ENCODE measurements around the gene PNRC2.

PNRC2 gene

DNA sequence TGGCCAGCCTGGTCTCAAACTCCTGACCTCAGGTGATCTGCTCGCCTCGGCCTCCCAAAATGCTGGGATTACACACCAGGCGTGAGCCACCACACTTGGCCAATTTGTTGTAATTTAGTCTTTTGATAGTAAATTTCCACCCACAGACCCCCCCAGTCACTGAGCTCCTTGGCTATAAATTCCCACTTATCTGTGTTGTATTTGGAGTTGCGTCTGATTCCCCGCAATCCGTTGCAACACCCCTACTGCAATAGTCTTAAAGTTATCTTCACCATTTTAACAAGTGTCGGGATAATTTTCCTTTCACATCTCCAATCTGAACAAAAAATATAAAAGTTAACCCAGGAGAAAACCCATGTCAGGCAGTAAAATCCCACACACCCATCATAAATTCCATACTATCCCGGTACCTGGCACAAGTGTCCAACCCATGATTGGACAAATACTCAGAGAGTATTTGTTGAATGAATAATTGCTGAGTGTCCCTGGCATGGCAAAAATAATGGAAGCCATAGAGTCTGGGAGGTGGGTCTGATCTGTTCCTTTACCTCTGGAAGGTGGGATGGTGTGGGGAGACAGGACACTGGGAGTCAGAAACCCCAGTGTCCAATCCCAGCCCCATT, 37.2 kb upstream of the PNRC2 start:
- TF ChIP-seq POLR2AphosphoS5 (IDR thresholded peaks at IDR 0.05; ENCODE audit: low read depth, low read length) = no peak
- TF ChIP-seq TAF1 (IDR thresholded peaks at IDR 0.05; ENCODE audit: borderline replicate concordance, insufficient read depth, low read length) = no peak
- TF ChIP-seq SIN3A (IDR thresholded peaks at IDR 0.05; ENCODE audit: borderline replicate concordance, insufficient read depth, low read length) = no peak
- TF ChIP-seq FOXP2 (optimal IDR thresholded peaks at IDR 0.05; ENCODE audit: borderline replicate concordance, extremely low read depth, extremely low read length, insufficient read depth) = no peak
- TF ChIP-seq, protein P1, sequence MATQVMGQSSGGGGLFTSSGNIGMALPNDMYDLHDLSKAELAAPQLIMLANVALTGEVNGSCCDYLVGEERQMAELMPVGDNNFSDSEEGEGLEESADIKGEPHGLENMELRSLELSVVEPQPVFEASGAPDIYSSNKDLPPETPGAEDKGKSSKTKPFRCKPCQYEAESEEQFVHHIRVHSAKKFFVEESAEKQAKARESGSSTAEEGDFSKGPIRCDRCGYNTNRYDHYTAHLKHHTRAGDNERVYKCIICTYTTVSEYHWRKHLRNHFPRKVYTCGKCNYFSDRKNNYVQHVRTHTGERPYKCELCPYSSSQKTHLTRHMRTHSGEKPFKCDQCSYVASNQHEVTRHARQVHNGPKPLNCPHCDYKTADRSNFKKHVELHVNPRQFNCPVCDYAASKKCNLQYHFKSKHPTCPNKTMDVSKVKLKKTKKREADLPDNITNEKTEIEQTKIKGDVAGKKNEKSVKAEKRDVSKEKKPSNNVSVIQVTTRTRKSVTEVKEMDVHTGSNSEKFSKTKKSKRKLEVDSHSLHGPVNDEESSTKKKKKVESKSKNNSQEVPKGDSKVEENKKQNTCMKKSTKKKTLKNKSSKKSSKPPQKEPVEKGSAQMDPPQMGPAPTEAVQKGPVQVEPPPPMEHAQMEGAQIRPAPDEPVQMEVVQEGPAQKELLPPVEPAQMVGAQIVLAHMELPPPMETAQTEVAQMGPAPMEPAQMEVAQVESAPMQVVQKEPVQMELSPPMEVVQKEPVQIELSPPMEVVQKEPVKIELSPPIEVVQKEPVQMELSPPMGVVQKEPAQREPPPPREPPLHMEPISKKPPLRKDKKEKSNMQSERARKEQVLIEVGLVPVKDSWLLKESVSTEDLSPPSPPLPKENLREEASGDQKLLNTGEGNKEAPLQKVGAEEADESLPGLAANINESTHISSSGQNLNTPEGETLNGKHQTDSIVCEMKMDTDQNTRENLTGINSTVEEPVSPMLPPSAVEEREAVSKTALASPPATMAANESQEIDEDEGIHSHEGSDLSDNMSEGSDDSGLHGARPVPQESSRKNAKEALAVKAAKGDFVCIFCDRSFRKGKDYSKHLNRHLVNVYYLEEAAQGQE (IDR thresholded peaks at IDR 0.05; ENCODE audit: insufficient read depth in 1 of 2, low read depth in 2 of 2, low read length in 2 of 2) = no peak

DNA sequence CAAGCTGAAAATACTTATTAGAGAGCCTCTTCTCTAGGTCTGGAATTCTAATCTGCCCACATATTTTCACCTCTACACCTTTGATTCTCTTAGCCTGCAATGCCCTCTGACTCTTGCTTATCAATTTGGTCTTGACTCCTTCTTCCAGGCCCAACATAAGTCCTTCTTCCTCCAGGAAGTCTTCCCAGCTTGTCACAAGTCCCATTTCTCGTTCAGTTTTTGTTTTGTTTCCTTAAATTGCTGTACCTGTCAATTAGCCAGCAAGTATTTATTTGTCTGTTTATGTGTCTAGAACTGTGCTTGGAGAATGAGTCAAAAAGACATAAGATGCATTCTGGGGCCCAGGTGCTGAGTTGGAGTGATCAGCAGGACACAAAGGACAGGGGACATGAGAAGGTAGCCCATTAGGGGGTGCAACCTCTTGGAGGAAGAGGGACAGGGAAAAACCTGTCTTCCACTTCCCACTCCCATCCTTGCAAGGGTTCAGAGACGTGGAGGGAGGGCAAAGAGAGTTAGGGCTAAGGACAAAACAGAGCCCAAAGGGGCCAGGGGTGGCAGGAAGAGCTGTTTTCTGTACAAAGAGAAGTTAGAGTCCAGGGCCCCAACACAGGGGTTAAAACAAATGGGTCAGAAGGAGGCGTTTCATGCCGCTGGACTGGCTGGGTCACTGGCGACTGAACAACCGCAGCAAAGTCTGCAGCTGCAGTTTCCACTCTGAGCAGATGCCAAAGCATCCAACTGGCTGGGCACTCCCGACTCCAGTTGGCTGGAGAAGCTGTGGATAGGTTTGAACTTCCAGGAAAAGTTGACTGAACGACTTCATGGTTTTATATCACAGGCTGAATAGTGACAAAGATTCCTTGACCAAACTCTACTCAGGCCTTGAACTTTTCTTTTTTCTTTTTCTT, 35.8 kb upstream of the PNRC2 start:
- TF ChIP-seq, protein P1 (IDR thresholded peaks at IDR 0.05; ENCODE audit: insufficient read depth in 1 of 2, low read depth in 2 of 2, low read length in 2 of 2) = no peak
- TF ChIP-seq SIN3A (IDR thresholded peaks at IDR 0.05; ENCODE audit: borderline replicate concordance, insufficient read depth, low read length) (no peak), FOXP2 (optimal IDR thresholded peaks at IDR 0.05; ENCODE audit: borderline replicate concordance, extremely low read depth, extremely low read length, insufficient read depth) (no peak), TAF1 (IDR thresholded peaks at IDR 0.05; ENCODE audit: borderline replicate concordance, insufficient read depth, low read length) (no peak)

DNA sequence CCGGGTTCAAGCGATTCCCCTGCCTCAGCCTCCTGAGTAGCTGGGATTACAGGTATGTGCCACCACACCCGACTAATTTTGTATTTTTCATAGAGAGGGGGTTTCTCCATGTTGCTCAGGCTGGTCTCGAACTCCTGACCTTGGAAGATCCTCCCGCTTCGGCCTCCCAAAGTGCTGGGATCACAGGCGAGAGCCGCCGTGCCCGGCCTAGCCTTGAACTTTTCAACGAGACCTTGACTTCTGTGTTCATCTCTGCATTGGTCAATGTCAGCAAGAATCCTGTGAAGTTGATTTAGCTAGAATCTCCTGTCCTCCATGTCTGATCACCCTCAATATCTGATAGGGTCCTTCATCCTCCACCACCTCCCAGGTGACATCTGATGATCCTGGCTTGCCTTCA, 35.0 kb upstream of the PNRC2 start:
- TF ChIP-seq, protein P1 (IDR thresholded peaks at IDR 0.05; ENCODE audit: insufficient read depth in 1 of 2, low read depth in 2 of 2, low read length in 2 of 2) = no peak
- TF ChIP-seq POLR2AphosphoS5 (IDR thresholded peaks at IDR 0.05; ENCODE audit: low read depth, low read length) (no peak), SIN3A (IDR thresholded peaks at IDR 0.05; ENCODE audit: borderline replicate concordance, insufficient read depth, low read length) (no peak), TAF1 (IDR thresholded peaks at IDR 0.05; ENCODE audit: borderline replicate concordance, insufficient read depth, low read length) (no peak), FOXP2 (optimal IDR thresholded peaks at IDR 0.05; ENCODE audit: borderline replicate concordance, extremely low read depth, extremely low read length, insufficient read depth) (no peak)

DNA sequence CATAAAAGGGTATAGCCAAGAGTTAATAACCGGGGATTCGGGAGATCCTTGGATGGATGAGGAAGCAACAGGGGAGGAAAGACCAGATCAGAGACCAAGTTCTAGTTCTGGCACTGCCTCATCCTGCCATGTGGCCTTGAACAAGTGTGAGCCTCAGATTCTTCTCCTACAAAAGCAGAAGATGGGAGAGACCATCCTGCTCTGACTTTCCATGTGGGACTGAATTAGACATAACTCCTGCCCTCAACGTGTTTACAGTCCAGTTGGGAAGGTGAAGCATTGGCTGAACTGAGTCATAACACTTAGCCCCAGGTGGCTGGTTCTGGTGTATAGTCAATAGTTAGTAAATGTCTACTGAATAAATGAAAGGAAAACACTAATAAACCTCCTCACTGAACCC, 34.3 kb upstream of the PNRC2 start:
- TF ChIP-seq FOXP2 (optimal IDR thresholded peaks at IDR 0.05; ENCODE audit: borderline replicate concordance, extremely low read depth, extremely low read length, insufficient read depth) = no peak
- TF ChIP-seq POLR2AphosphoS5 (IDR thresholded peaks at IDR 0.05; ENCODE audit: low read depth, low read length) = no peak
- no peak for TF ChIP-seq SIN3A (IDR thresholded peaks at IDR 0.05; ENCODE audit: borderline replicate concordance, insufficient read depth, low read length)
- no peak for TF ChIP-seq TAF1 (IDR thresholded peaks at IDR 0.05; ENCODE audit: borderline replicate concordance, insufficient read depth, low read length)
- TF ChIP-seq, protein P1 (IDR thresholded peaks at IDR 0.05; ENCODE audit: insufficient read depth in 1 of 2, low read depth in 2 of 2, low read length in 2 of 2) = no peak

Measured in PFSK-1 (cell line).